ENCODE results near the gene C1R.

The C1R gene

DNA sequence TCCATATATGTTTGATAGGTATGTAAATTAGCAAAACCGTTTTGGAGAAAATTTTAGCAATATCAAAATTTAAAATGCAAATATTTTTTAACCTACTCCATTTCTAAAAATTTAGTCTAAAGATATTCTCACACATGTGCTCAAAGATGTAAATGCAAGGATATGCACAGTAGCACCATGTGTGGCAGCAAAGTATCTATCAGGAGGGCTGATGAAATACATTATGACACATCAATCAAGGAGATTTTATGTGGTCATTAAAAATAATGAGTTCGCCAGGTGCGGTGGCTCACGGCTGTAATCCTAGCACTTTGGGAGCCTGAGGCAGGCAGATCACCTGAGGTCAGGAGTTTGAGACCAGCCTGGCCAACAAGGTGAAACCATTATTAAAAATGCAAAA, 8.0 kb upstream of the C1R start:
- Histone ChIP-seq H3K9me3 (ENCODE audit: control insufficient read depth, low read length) (no peaks in the 10 kb centered on the region), H3K4me3 (ENCODE audit: insufficient read depth, low read depth, low read length) (no peak overlapping the region), H3K27me3 (ENCODE audit: control insufficient read depth, insufficient read depth, low read length, poor library complexity, severe bottlenecking) (no peaks in the 10 kb centered on the region), H3K36me3 (ENCODE audit: control insufficient read depth, insufficient read depth, low read length) (no peaks in the 10 kb centered on the region), H3K27ac (ENCODE audit: insufficient read depth, low read depth, low read length, poor library complexity, severe bottlenecking) (no peak overlapping the region), H3K4me1 (ENCODE audit: control insufficient read depth, insufficient read depth, low read length) (no peaks in the 10 kb centered on the region)
- 93 to 96% methylated on average over 3 to 4 of the region's 4 CpGs for WGBS, 2 experiments

DNA sequence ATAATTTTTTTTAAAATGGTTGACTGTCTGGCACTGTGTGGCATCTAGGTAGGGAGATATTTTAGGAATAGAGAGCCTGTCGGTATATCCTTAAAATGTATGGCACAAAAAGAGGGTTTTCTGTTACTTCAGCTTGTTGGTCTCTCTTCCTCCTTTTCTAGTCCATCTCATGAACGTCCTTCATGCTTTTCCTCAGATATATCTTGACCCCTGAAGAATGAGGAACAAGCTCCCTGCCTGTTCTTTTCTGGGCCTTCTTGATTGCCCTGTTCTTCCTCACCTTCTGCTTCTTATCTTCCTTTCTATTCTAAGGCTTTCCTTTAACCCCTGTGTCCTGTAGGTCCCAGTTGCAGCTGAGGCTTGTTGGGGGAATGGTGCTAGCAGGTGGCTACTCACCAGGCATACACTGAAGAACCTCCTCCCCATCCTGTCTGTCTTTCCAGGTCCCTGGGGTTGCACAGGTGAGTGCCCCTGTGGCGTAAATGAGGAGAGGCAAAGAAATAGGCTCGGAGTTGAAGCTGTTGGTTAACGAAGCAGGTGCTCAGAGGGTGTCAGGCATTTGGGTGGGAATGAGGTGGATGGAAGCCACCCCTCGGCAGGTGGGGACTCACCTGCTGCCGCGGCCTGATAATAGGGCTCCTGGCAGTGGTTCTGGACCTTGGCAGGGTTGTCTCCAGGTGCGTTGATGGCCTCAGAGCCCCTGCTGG, 7.2 kb upstream of the C1R start:
- Histone ChIP-seq H3K4me3 (ENCODE audit: insufficient read depth, low read depth, low read length) (no peak overlapping the region), H3K36me3 (ENCODE audit: control insufficient read depth, insufficient read depth, low read length) (no peaks in the 10 kb centered on the region), H3K27me3 (ENCODE audit: control insufficient read depth, insufficient read depth, low read length, poor library complexity, severe bottlenecking) (no peaks in the 10 kb centered on the region), H3K27ac (ENCODE audit: insufficient read depth, low read depth, low read length, poor library complexity, severe bottlenecking) (no peak overlapping the region), H3K4me1 (ENCODE audit: control insufficient read depth, insufficient read depth, low read length) (no peaks in the 10 kb centered on the region), H3K9me3 (ENCODE audit: control insufficient read depth, low read length) (no peaks in the 10 kb centered on the region)
- 93 to 97% methylated on average over 9 of the region's 9 CpGs for WGBS, 2 experiments

DNA sequence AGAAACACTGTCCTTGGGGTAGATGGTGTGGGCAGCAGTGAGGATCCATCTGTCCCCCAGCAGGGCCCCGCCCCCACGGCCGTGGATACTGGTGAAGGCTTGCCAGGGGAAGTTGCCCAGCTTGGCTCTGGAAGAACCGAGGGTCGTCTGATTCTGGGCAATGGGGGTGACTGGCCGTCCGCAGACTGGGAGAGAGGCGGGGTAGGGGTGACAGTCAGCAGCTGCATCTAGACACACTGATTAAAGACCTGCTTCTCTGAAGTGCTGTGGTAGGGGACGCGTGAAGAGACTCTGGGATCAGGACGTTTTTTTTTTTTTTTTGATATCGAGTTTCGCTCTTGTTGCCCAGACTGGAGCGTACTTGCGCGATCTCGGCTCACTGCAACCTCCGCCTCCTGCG, 4.7 kb upstream of the C1R start:
- 90 to 91% methylated on average over 19 of the region's 19 CpGs for WGBS, 2 experiments
- Histone ChIP-seq H3K4me1 (ENCODE audit: control insufficient read depth, insufficient read depth, low read length) (no peaks in the 10 kb centered on the region), H3K9me3 (ENCODE audit: control insufficient read depth, low read length) (no peaks in the 10 kb centered on the region), H3K27ac (ENCODE audit: insufficient read depth, low read depth, low read length, poor library complexity, severe bottlenecking) (no peak overlapping the region), H3K27me3 (ENCODE audit: control insufficient read depth, insufficient read depth, low read length, poor library complexity, severe bottlenecking) (no peaks in the 10 kb centered on the region), H3K36me3 (ENCODE audit: control insufficient read depth, insufficient read depth, low read length) (no peaks in the 10 kb centered on the region), H3K4me3 (ENCODE audit: insufficient read depth, low read depth, low read length) (no peak overlapping the region)

DNA sequence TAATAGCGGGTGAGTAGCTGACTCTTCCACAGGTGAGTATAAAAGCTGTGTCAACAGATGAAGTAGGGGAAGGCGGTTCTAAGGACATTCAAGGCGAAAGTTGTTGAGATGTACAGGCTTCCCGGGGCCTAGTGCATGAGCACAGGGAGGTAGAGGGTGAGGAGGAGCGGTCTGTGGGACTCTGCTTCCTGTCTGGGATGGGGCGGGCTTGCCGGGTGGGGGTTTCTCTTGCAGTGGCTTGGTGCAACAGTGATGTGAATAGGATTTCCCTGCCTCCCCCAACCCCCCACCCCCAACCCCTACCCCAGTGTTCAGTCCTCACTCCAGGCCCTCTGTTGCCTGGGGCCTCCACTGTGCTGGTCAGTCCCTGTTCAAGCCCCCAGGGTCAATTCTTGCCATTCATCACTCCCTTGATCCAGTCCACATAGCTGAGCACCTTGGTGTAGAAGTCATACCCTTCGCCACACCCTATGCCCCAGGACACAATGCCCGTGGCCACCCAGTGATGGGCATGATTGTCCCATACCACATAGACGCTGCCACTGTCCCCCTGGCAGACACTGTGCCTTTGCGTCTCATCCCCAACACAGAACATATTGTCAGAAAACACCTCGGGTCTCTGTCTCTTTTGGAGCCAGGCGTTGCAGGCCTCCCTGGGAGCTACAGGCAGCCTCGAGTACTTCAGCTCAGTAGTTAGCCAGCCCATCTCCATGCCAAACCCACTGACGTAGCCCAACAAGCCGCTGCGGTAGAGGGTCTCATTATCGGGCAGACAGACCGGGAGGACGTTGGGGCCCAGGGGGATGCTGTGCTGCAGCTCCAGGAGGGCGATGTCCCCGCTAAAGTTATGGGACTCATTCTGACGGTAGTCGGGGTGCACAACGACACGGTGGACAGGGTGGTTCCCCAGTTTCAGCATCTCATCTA, 4.0 kb upstream of the C1R start:
- Histone ChIP-seq H3K27me3 (ENCODE audit: control insufficient read depth, insufficient read depth, low read length, poor library complexity, severe bottlenecking) (no peaks in the 10 kb centered on the region), H3K36me3 (ENCODE audit: control insufficient read depth, insufficient read depth, low read length) (no peaks in the 10 kb centered on the region), H3K4me1 (ENCODE audit: control insufficient read depth, insufficient read depth, low read length) (no peaks in the 10 kb centered on the region), H3K27ac (ENCODE audit: insufficient read depth, low read depth, low read length, poor library complexity, severe bottlenecking) (no peak overlapping the region), H3K4me3 (ENCODE audit: insufficient read depth, low read depth, low read length) (no peak overlapping the region), H3K9me3 (ENCODE audit: control insufficient read depth, low read length) (no peaks in the 10 kb centered on the region)
- 93% methylated on average over 25 to 26 of the region's 26 CpGs for WGBS, 2 experiments

DNA sequence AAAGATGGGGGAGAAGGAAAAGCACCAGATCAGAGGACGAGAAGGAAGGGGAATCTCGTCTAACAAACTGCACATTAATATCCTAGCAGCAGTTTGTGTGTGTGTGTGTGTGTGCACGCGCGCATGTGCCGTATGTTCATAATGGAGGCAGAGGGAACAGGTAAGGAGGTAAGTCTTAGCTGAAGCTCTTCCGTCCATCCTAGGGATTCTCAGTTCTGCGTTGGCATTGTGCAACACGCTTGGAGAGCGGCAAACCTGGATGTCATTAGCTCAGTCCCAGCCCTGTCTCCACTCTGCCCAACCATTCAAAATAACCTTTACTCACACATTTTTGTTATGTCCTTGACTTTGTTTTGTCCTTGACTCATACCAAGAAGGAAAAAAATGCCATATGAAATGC, 1.6 kb upstream of the C1R start:
- peaks cover 7% of the 10 kb centered on the region for H3K4me1 ChIP-seq (ENCODE audit: control insufficient read depth, insufficient read depth, low read length)
- WGBS, 2 experiments: 94 to 95% methylated on average over 10 of the region's 10 CpGs
- no peak overlapping the region for H3K4me3 ChIP-seq (ENCODE audit: insufficient read depth, low read depth, low read length)
- no peaks in the 10 kb centered on the region for H3K9me3 ChIP-seq (ENCODE audit: control insufficient read depth, low read length)
- H3K27me3 ChIP-seq (ENCODE audit: control insufficient read depth, insufficient read depth, low read length, poor library complexity, severe bottlenecking): no peaks in the 10 kb centered on the region
- H3K36me3 ChIP-seq (ENCODE audit: control insufficient read depth, insufficient read depth, low read length): no peaks in the 10 kb centered on the region
- H3K27ac ChIP-seq (ENCODE audit: insufficient read depth, low read depth, low read length, poor library complexity, severe bottlenecking): no peak overlapping the region

DNA sequence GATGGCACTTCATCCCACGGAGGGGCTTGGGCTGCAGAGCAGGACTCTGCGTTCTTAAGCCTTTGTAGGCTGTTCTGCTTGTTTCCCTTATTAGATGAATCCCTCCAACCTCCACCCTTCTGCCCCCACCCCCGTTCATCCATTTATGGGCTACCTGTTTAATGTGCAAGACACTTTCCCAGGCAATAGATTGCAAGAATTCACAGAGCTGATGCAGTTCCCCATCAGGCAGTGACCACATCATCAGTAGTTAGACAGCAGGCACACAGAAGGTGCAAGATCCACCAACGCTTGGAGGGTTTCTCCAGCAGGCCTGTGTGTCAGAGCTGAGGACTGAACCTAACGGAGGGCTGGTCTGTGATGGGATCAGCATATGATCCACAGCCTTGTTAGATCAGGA, 1.2 kb upstream of the C1R start:
- Histone ChIP-seq H3K9me3 (ENCODE audit: control insufficient read depth, low read length) (no peaks in the 10 kb centered on the region), H3K4me1 (ENCODE audit: control insufficient read depth, insufficient read depth, low read length) (peaks cover 7% of the 10 kb centered on the region), H3K36me3 (ENCODE audit: control insufficient read depth, insufficient read depth, low read length) (no peaks in the 10 kb centered on the region), H3K4me3 (ENCODE audit: insufficient read depth, low read depth, low read length) (no peak overlapping the region), H3K27ac (ENCODE audit: insufficient read depth, low read depth, low read length, poor library complexity, severe bottlenecking) (no peak overlapping the region), H3K27me3 (ENCODE audit: control insufficient read depth, insufficient read depth, low read length, poor library complexity, severe bottlenecking) (no peaks in the 10 kb centered on the region)
- 88 to 90% methylated on average over 5 of the region's 5 CpGs for whole genome bisulfite sequencing, 2 experiments

DNA sequence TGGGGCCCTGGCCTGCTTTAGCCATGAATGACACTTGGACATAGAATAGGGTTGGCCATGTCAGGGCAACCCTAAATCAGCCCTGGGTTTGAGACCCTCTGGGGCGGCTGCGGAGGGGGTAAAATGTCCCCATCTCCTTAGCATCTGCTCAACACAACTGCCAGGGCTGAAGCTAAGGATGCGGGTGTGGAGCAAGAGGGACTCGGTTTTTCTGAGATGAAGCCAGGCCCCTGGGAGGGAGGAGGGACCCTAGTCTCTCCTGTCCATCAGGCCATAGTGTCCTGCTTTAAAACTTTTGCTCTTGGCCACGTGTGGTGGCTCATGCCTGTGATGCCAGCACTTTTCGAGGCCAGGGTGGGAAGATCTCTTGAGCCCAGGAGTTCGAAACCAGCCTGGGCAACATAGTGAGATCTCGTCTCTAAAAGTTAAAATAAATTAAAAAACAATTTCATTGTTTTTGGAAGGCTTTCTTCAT, 778 bp upstream of the C1R start:
- 86 to 88% methylated on average over 8 of the region's 8 CpGs for WGBS, 2 experiments
- peaks cover 7% of the 10 kb centered on the region for H3K4me1 ChIP-seq (ENCODE audit: control insufficient read depth, insufficient read depth, low read length)
- no peak overlapping the region for H3K4me3 ChIP-seq (ENCODE audit: insufficient read depth, low read depth, low read length)
- H3K27me3 ChIP-seq (ENCODE audit: control insufficient read depth, insufficient read depth, low read length, poor library complexity, severe bottlenecking): no peaks in the 10 kb centered on the region
- H3K36me3 ChIP-seq (ENCODE audit: control insufficient read depth, insufficient read depth, low read length): no peaks in the 10 kb centered on the region
- H3K9me3 ChIP-seq (ENCODE audit: control insufficient read depth, low read length): no peaks in the 10 kb centered on the region
- no peak overlapping the region for H3K27ac ChIP-seq (ENCODE audit: insufficient read depth, low read depth, low read length, poor library complexity, severe bottlenecking)

DNA sequence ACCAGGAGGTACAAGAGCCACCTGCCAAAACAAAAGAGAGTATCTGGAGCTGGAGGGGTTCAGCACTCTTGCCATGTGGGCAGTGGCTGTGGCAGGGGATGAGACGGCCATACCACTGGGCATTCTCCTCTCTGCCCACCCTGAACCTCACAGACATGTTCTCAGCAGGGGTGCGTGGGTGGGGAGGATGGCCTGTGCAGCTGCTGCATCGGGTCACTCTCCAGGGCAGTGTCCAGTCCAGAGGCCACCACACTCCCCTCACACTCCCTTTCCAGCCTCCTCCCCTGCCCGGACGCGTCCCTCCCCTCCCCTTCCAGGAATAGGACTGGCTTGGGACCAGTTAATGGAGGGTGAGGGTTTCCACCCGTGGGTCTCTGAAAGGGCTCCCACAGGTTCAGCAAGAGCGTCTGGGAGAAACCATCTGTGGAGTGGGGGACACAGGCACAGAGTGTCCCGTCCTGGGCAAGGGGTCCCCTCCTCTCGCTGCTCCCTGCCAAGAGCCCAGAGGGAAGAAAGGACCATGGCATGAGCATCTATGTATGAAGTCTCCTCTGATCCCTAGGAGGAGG, 501 bp downstream of the C1R start:
- 81 to 85% methylated on average over 10 of the region's 10 CpGs for WGBS, 2 experiments
- Histone ChIP-seq H3K36me3 (ENCODE audit: control insufficient read depth, insufficient read depth, low read length) (no peaks in the 10 kb centered on the region), H3K27ac (ENCODE audit: insufficient read depth, low read depth, low read length, poor library complexity, severe bottlenecking) (no peak overlapping the region), H3K27me3 (ENCODE audit: control insufficient read depth, insufficient read depth, low read length, poor library complexity, severe bottlenecking) (no peaks in the 10 kb centered on the region), H3K4me3 (ENCODE audit: insufficient read depth, low read depth, low read length) (no peak overlapping the region), H3K9me3 (ENCODE audit: control insufficient read depth, low read length) (no peaks in the 10 kb centered on the region), H3K4me1 (ENCODE audit: control insufficient read depth, insufficient read depth, low read length) (peaks cover 7% of the 10 kb centered on the region)

DNA sequence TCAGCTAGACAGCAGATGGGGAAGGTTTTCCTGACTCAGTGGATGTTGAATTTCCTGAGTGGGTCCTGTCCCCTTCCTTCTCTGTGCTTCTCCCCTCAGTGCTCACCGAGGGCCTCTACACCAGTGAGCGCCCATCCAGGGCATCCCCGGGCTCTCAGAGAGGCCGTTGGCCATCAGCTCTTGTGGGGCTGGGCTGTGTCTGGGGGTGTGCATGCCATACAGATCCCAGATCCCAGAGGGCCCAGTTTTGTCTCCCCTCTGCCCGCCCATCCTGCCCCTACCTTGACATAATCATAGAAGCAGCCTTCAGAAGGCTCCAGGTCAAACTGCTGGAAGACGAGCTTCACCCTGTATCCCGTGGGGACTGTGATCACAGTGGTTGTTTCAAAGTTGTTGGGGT, 1.1 kb downstream of the C1R start:
- H3K27me3 ChIP-seq (ENCODE audit: control insufficient read depth, insufficient read depth, low read length, poor library complexity, severe bottlenecking): no peaks in the 10 kb centered on the region
- no peaks in the 10 kb centered on the region for H3K9me3 ChIP-seq (ENCODE audit: control insufficient read depth, low read length)
- H3K36me3 ChIP-seq (ENCODE audit: control insufficient read depth, insufficient read depth, low read length): no peaks in the 10 kb centered on the region
- WGBS, 2 experiments: 93 to 97% methylated on average over 7 of the region's 7 CpGs
- peaks cover 7% of the 10 kb centered on the region for H3K4me1 ChIP-seq (ENCODE audit: control insufficient read depth, insufficient read depth, low read length)
- H3K27ac ChIP-seq (ENCODE audit: insufficient read depth, low read depth, low read length, poor library complexity, severe bottlenecking): no peak overlapping the region
- H3K4me3 ChIP-seq (ENCODE audit: insufficient read depth, low read depth, low read length): no peak overlapping the region
